ENCODE measurements around the gene MEDAG.

Gene MEDAG

GRCh38 chr13:30872685-30873461 lies 33.2 kb upstream of the MEDAG start:
- no peak for TF ChIP-seq CTCF (IDR thresholded peaks at IDR 0.05; ENCODE audit: control insufficient read depth, extremely low read depth, insufficient read depth)

GRCh38 chr13:30873499-30873898 lies 32.6 kb upstream of the MEDAG start:
- DNase-seq (ENCODE audit: low read depth): no peak
- no peak overlapping the region for H3K4me3 ChIP-seq (ENCODE audit: low read depth, low read length)
- TF ChIP-seq CTCF (IDR thresholded peaks at IDR 0.05; ENCODE audit: control insufficient read depth, extremely low read depth, insufficient read depth): no peak

More at GRCh38 chr13:30872685-30873461, 33.2 kb upstream of the MEDAG start:
- no peak overlapping the region for H3K4me3 ChIP-seq (ENCODE audit: low read depth, low read length)
- no peak for DNase-seq (ENCODE audit: low read depth)

GRCh38 chr13:30874111-30874510 lies 32.0 kb upstream of the MEDAG start:
- TF ChIP-seq CTCF (IDR thresholded peaks at IDR 0.05; ENCODE audit: control insufficient read depth, extremely low read depth, insufficient read depth): no peak
- no peak for DNase-seq (ENCODE audit: low read depth)

GRCh38 chr13:30874561-30874960 lies 31.5 kb upstream of the MEDAG start:
- no peak for DNase-seq (ENCODE audit: low read depth)
- no peak for TF ChIP-seq CTCF (IDR thresholded peaks at IDR 0.05; ENCODE audit: control insufficient read depth, extremely low read depth, insufficient read depth)

More at GRCh38 chr13:30874111-30874510, 32.0 kb upstream of the MEDAG start:
- H3K4me3 ChIP-seq (ENCODE audit: low read depth, low read length): no peak overlapping the region

GRCh38 chr13:30877335-30877734 lies 28.7 kb upstream of the MEDAG start:
- TF ChIP-seq CTCF (IDR thresholded peaks at IDR 0.05; ENCODE audit: control insufficient read depth, extremely low read depth, insufficient read depth): no peak
- no peak for DNase-seq (ENCODE audit: low read depth)

More at GRCh38 chr13:30874561-30874960, 31.5 kb upstream of the MEDAG start:
- H3K4me3 ChIP-seq (ENCODE audit: low read depth, low read length): no peak overlapping the region

GRCh38 chr13:30880151-30880855 lies 25.8 kb upstream of the MEDAG start:
- no peak for TF ChIP-seq CTCF (IDR thresholded peaks at IDR 0.05; ENCODE audit: control insufficient read depth, extremely low read depth, insufficient read depth)
- no peak overlapping the region for H3K4me3 ChIP-seq (ENCODE audit: low read depth, low read length)
- DNase-seq (ENCODE audit: low read depth): no peak

More at GRCh38 chr13:30877335-30877734, 28.7 kb upstream of the MEDAG start:
- no peak overlapping the region for H3K4me3 ChIP-seq (ENCODE audit: low read depth, low read length)
